ENCODE data around the gene ZNF69. TPM values are rescaled to one million over a fixed set of nuclear protein-coding genes. Genes with fewer than 3 reads are reported as not detected.

The ZNF69 gene
- total RNA-seq (2022; extraction: Qiagen RNA extraction) = not detected in 5 replicates

DNA sequence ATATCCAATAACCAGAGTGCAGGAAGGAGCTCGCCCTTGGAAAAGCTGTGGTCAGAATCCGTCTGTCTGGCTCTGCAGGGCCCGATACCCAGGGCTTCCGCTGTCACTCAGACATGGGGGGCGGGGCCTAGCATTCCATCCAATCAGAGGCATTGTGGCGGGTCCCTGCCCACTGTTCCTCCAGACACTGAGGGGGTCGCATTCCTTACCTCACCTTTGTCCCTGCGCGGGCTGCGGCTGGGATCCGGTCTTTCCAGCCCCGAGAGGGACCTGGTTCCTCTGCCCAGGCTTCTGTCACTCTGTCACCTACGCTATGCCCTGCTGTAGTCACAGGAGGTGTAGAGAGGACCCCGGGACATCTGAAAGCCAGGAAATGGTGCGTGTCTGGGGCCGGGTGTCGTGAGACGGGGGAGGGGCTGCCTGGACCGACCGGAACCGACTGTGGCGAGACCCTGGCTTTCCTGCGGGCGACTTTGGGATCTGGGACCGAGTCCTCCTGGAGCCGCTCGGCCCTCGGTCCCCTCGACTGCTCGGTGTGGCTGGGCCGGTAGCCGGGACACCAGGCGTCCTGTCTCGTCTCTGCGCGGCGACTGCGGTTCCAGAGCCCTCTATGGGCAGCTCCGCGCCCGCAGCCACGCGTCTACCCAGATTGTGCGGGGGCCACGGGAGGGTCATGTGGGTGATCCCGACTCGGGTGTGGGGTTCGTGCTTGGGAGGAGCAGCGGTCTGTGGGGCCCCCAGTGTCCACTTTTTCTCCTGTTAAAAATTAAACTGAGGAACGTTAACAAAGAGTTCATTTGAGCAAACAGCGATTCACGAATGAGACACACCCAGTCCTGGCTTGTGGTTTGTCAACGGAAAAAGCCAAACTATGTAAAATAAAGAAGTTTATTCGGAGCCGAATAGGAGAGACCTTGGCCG lies at the start of gene ZNF69:
Gene ZNF69 (plus strand): TSS at position 172 of the 921 bp plus-strand sequence. CDS start 142 bp downstream, at position 314.

DNA sequence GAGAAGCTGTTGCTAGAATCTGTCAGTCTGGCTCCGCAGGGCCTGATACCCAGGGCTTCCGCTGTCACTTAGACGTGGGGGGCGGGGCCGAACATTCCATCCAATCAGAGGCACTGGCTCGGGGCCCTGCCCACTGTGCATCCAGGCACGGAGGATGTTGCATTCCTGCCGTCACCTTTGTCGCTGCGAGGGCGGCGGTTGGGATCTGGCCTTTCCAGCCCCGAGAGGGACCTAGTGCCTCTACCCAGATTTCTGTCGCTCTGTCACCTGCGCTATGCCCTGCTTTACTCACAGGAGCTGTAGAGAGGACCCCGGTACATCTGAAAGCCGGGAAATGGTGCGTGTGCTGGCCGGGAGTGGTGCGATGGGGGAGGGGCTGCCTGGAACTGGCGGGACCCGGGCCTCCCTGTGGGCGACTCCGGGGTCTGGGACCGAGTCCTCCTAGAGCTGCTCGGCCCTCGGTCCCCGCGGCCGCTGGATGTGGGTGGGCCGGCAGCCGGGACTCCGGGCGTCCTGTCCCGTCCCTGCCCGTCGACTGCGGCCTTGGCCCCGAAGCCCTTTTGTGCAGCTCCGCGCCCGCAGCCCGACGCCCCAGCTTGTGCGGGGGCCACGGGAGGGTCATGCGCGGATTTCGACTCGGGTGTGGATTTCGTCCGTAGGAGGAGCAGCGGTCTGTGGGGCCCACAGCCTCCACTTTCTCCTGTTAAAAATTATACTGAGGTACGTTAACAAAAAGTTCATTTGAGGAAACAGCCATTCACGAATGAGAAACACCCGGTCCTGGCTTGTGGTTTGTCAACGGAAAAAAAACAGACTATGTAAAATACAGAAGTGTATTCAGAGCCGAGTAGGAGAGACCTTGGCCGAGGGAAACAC lies 38.8 kb upstream of the ZNF69 start, which contains the start of gene ZNF439:
Gene ZNF439 (plus strand): TSS at position 133 of the 876 bp plus-strand sequence. CDS start 142 bp downstream, at position 275.

DNA sequence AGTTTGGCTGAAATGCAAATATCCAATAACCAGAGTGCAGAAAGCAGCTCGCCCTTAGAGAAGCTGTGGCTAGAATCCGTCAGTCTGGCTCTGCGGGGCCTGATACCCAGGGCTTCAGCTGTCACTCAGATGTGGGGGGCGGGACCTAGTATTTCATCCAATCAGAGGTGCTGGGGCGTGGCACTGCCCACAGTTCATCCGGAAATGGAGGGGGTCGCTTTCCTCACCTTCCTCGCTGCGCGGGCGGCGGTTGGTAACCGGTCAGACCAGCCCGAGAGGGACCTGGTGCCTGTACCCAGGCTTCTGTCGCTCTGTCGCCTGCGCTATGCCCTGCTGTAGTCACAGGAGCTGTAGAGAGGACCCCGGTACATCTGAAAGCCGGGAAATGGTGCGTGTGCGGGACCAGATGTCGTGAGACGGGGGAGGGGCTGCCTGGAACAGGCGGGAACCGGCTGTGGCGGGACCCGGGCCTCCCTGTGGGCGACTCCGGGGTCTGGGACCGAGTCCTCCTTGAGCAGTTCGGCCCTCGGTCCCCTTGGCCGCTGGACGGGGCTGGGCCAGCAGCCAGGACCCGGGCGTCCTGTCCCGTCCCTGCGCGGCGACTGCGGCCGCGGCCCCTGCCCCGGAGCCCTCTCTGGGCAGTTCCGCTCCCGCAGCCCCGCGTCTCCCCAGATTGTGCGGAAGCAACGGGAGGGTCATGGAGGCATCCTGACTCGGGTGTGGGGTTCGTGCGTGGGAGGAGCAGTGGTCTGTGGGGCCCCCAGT lies 37.5 kb downstream of the ZNF69 start, which contains the start of gene ZNF700:
Gene ZNF700 (plus strand): TSS at position 222 of the 765 bp plus-strand sequence. CDS start 104 bp downstream, at position 326.

Other genes starting within 250 kb of the ZNF69 start
- gene ZNF823, start 148.8 kb upstream of the ZNF69 start, total RNA-seq (2022; extraction: Qiagen RNA extraction) = 1.9 to 3.1 TPM (median 2.7 TPM) in 5 replicates
- 0.02 TPM in 2 of 5 replicates, not detected in the others for gene ZNF441, start 120.8 kb upstream of the ZNF69 start, total RNA-seq (2022; extraction: Qiagen RNA extraction)
- not detected in 5 replicates for gene ZNF491, start 89.3 kb upstream of the ZNF69 start, total RNA-seq (2022; extraction: Qiagen RNA extraction)
- 0.02 to 0.04 TPM (median 0.03 TPM) in 3 of 5 replicates, not detected in the others for gene ZNF440, start 73.5 kb upstream of the ZNF69 start, total RNA-seq (2022; extraction: Qiagen RNA extraction)
- gene ZNF439, start 39.1 kb upstream of the ZNF69 start, total RNA-seq (2022; extraction: Qiagen RNA extraction) = not detected in 5 replicates
- 0.26 to 0.55 TPM (median 0.29 TPM) in 5 replicates for gene ZNF700, start 37.3 kb downstream of the ZNF69 start, total RNA-seq (2022; extraction: Qiagen RNA extraction)
- gene ZNF763, start 77.3 kb downstream of the ZNF69 start, total RNA-seq (2022; extraction: Qiagen RNA extraction) = not detected in 5 replicates
- gene ZNF433, start 147.9 kb downstream of the ZNF69 start, total RNA-seq (2022; extraction: Qiagen RNA extraction) = not detected in 5 replicates
- not detected in 5 replicates for gene ZNF878, start 165.2 kb downstream of the ZNF69 start, total RNA-seq (2022; extraction: Qiagen RNA extraction)
- gene ZNF844, start 176.9 kb downstream of the ZNF69 start, total RNA-seq (2022; extraction: Qiagen RNA extraction) = not detected in 5 replicates

Measured in A549 treated with CORT108297 at 1 μM for 4 hours (cell line).